CD4-positive, alpha-beta T cell treated with Interferon gamma for 1 hour (primary cell): ENCODE measurements around the gene SULT1A2.
"Not testable (repeated sequence)": the region's sequence is repeated elsewhere in the genome, so short reads cannot be mapped to it uniquely, and the experiment has no call there.

Source experiments
- DNase-seq: peaks from one replicate; pipeline ENCODE4 v3.0.0-alpha.2; 2020

SULT1A2 gene

GRCh38 chr16:28608867-28609596, 12.2 kb upstream of the SULT1A2 start:
- DNase-seq: not testable (repeated sequence)

- not testable (repeated sequence) for DNase-seq
Observed at GRCh38 chr16:28608496-28608808, 11.6 kb upstream of the SULT1A2 start.

DNA sequence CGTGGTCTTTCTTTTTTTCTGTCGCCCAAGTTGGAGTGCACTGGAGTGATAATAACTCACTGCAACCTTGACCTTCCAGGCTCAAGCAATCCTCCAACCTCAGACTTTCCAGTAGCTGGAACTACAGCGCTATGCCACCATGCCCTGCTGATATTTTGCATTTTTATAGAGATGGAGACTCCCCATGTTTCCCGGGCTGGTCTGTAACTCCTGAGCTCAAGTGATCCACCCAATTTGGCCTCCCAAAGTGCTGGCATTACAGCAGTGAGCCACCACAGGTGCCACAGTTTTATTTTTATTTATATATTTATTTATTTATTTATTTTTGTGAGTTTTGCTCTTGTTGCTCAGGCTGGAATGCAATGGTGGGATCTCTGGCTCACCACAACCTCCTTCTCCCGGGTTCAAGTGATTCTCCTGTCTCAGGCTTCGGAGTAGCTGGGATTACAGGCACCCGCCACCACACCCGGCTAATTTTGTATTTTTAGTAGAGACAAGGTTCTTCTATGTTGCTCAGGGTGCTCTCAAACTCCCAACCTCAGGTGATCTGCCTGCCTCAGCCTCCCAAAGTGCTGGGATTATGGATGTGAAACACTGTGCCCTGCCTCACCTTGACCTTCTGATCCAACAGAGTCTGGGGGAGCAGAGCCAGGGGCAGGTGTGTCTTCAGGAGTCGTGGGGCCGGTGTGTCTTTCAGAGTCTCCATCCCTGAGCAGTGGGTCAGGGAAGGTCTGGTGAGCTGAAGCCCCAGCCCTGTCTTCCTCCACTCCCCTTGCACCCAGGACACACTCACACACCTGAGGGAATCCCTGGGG, 11.0 kb upstream of the SULT1A2 start:
- not testable (repeated sequence) for DNase-seq

DNA sequence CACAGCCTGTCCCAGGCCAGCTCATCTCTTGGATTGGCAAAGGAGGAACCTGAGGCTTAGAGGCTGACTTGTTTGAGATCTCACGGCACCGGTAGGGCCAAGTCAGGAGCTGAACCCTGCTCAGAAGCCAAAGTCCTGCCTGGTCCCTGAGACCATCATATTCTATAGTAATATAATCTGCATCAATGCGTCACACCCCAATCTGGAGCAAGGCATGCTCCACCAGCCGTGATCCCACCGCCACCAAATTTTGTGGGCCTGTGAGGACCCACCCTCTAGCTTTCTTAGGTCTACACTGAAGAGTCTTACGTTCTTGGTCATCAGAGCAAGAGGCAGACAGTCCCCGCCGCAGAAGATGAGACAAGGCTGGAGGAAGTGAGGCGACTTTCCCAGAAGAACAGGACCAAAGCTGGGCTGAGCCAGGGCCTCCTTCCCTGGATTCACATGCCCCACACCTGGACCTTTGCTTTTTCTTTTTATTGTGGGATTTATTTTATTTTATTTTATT, 10.3 kb upstream of the SULT1A2 start:
- no peak for DNase-seq

GRCh38 chr16:28606291-28607115, 9.7 kb upstream of the SULT1A2 start:
- DNase-seq: no peak

DNA sequence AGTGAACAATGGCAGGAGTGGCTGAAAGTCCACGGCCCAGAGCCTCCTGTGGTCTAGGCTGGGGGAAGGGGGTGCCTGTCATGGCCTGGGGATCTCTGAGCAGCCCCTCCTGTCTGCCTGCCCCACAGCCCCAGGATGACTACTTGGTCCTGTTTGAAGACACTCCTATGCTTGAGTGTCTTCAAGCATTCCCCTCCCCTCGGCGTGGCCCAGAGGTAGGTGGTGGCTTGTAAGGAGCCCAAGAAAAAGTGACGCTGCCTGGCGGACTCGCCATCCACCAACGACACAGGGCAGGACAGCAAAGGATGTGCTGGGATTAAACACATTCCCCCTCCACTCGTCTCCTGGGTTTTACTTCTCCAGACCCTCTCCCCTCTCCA, 7.3 kb upstream of the SULT1A2 start:
- DNase-seq: no peak

- DNase-seq: no peak
Observed at GRCh38 chr16:28603381-28604185, 6.7 kb upstream of the SULT1A2 start.

GRCh38 chr16:28602529-28602928, 5.7 kb upstream of the SULT1A2 start:
- DNase-seq: no peak

DNA sequence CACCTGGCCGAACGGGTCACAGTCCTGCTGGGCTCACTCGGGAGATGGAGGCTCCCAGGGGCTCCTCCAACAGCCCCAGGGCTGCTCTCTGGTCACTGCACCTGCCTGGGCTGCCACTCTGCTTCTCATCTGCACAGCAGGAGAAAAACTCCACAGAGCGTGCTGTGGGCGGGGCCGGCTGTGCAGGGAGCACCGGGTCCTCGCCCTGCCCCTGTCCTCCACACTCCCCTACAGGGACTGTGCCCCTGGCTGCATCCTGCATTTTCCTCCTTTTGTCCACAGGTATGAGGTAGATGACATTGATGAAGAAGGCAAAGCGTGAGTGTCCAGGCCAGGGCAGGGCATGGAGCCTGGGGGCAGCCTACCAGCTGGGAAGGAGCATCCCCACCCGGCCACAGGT, 5.2 kb upstream of the SULT1A2 start:
- DNase-seq: not testable (repeated sequence)

DNA sequence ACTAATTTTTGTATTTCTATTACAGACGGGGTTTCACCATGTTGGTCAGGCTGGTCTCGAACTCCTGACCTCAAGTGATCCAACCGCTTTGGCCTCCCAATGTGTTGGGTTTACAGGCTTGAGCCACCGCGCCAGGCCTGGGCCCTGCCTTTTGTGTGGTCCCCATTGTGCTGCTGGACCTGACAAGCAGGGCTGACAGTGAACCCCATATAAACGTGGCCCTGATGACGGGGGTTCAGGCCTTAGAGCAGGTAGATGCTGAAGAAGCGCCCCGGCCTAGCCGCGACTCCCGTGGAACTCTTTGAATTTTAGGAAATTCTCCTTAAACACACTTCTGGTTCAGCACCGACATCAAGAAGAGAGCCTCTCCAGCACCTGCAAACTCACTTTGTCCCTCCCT, 4.7 kb upstream of the SULT1A2 start:
- DNase-seq: not testable (repeated sequence)

- DNase-seq: not testable (repeated sequence)
Observed at GRCh38 chr16:28600965-28601364, 4.1 kb upstream of the SULT1A2 start.

DNA sequence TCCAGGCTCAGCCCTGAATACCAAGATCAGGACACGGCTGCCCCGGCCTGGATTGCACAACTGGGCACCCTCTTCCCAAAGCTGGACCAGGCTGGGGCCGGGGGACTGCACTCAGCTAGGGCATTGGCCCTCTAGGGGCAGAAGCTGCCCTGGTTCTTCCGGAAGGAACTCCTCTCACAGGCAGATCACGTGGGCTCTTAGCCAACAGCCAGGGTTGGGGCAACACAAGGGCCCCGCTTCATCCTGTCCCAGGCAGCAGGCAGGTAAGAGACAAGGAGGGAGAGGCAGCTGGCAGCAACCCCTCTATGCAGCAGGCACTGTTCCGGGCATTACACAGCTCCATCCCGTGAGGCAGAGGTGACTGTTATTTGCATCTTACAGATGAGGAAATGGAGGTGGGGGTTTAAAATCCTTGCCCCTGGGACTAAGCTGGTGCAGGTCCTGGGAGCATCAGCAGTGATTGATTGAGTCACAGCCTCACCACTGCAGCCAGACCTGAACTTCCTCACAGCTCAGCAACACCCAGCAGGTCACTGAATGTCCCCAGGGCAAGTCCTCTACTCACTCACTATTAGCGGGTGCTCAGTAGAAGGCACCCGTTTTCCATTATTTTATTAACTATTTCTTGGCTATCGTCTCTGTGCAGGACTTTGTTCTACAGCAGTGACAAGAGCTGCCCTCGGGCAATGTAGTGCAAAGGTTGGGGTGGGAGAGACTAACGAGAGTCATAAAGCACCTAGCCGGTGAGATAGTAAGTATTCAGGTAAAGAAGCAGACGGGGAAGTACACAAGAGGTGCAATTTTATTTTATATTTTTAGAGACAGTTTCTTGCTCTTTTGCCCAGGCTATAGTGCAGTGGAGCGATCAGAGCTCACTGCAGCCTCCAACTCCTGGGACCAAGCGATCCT, 2.8 kb upstream of the SULT1A2 start:
- DNase-seq: not testable (repeated sequence)

DNA sequence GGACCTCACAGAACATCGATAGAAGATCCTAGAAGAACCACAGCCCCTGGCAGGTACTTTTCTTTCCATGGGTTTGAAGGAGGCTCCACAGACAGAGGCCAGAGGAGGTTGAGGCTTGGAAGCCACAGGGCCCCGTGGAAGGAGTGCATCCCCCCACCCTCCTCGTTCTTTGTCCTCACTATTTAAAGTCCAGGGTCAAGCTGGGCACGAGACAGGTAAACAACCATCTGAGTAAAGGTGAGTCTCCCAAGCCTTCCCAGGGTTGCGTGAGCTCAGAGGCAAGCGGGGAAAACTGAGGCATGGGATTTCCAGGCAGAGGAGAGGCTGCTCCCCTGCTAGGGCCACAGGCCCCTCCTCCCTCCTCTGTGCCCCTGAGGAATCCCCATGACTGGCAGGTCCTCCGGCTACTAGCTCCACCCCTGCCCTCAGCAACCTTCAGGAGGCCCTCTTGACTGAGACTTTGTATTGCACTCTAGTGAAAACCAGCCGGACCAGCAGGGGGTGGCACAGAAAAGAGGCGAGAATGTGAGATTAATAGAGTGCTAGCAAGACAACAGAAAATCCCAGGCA, 927 bp upstream of the SULT1A2 start:
- DNase-seq: no peak

DNA sequence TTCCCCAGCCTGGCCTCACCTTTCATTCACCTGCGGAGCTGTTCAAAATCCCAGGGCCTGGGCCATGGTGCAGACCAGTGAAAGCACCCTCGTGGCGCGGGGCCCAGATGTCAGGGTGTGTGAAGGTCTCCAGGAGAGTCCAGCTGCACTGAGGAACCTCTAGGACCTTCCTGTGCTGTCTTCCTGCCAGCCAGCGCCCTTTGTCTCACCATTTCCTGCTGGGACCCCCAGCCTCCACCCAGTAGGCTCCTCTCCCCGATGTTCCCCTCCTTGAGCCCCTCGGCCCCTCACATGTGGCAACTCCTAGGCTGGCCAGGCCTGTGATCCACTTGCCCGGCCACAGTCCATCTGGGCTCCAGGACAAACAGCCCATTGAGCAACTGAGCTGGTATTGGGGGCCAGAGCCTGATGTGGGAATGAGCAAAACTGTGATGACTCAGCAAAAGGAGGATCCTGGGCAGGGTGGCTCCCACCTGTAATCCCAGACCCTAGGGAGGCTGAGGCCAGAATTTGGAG, 677 bp downstream of the SULT1A2 start:
- DNase-seq: no peak

- DNase-seq: not testable (repeated sequence)
Observed at GRCh38 chr16:28595451-28595850, 1.4 kb downstream of the SULT1A2 start.

DNA sequence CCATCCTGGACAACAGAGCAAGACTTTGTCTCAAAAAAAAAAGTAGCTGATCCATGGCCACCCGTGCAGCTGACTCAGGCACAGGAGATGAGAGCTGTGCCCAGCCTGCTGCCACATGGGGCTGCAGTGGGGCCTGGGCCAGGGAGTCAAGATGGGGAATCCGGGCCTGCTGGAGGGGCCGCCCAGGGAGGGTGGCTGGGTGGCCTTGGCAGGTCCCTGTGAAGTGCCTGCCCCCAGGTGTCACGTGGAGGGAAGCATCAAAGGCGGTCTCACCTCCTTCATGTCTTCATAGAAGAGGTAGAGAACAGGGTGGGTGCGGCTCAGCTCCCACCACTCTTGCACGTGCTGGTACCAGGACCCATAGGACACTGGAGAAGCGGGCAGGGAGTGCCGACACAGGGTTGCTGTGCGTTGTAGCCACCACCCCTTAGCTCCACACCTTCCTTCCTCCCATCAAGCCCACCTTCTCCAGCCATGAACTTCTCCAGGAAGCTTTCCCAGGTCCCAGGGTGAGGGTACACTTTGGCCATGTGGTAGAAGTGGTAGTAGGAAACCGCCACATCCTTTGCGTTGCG, 3.8 kb downstream of the SULT1A2 start:
- no peak for DNase-seq

- no peak for DNase-seq
Observed at GRCh38 chr16:28592511-28592910, 4.3 kb downstream of the SULT1A2 start.

DNA sequence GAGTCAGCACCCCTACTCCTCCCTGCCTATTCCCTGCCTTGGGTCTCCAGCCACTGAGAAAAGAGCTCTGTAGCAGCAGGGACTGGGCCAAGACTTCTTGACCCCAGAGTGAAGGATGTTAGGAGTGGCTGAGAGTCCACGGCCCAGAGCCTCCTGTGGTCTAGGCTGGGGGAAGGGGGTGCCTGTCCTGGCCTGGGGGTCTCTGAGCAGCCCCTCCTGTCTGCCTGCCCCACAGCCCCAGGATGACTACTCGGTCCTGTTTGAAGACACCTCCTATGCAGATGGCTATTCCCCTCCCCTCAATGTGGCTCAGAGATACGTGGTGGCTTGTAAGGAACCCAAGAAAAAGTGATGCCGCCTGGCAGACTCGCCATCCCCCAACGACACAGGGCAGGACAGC, 5.5 kb downstream of the SULT1A2 start:
- DNase-seq: no peak

GRCh38 chr16:28590384-28591340, 6.2 kb downstream of the SULT1A2 start:
- DNase-seq: no peak
